ENCODE measurements around the gene ARHGAP10. TPM values are rescaled to one million over a fixed set of nuclear protein-coding genes. Genes with fewer than 3 reads are reported as not detected.
A peak's percentile ranks its signal among the peaks of the same experiment; 100 is the strongest.

Gene ARHGAP10
- total RNA-seq, 1 donor from 2014 or later: 8.0 TPM

GRCh38 chr4:148057984-148058859, 326.3 kb downstream of the ARHGAP10 start:
- DNase-seq (ENCODE audit: low spot score) (no peak), ATAC-seq (peak; percentile 21)

GRCh38 chr4:148059617-148060180, 327.8 kb downstream of the ARHGAP10 start:
- DNase-seq (ENCODE audit: low spot score): peak; percentile 58

GRCh38 chr4:148060264-148061140, 328.6 kb downstream of the ARHGAP10 start:
- ATAC-seq (peak; percentile 54), DNase-seq (ENCODE audit: low spot score) (no peak)

More at GRCh38 chr4:148059617-148060180, 327.8 kb downstream of the ARHGAP10 start:
- peak; percentile 67 for ATAC-seq

DNA sequence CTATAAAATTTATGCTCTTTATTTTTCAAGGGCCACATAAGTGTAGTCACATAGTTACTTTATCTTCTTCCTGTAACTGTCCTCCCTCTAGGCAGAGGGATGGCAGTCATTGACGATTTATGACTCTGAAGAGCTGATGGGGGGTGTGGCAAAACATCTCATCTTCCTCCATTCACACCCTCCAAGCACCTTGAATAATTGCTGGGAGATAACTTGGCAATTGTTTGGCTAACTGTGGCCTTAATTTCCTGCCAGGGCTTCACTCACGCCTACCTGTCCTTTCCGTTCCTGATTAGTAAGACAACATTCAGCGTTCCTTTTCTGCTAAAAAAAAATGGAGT, 329.2 kb downstream of the ARHGAP10 start:
- DNase-seq (ENCODE audit: low spot score) (no peak), ATAC-seq (no peak)

GRCh38 chr4:148061795-148062194, 329.9 kb downstream of the ARHGAP10 start:
- DNase-seq (ENCODE audit: low spot score): no peak
- no peak for ATAC-seq

DNA sequence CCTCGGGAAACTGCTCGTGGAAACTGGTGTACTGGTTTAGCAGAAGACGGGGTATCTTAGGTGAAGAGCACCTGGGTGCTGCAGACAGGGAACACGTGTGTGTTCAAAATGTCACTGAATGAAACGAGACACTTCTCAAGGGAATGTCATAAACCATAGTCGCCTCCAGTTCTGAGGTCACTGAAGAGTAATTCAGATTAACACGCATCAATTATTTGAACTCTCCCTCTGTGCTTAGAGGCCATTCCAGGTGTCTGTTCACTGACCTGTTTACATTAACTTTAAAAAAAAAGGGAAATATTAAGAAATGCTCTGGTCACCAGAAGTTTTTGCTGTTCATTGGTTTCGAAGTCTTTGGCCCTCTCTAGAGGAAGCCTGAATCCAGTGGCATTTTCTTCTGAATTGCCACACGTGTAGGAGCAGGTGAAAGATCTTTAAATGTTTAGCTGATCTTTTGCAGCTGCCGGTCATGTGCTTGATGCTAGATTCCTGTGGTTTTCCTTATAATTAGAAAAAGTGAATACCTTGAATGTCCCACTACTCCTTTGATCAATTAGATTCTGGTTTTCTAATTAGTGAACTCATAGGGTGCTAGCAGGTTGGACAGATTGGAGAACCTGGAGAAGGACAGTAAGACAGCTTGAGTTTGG, 330.5 kb downstream of the ARHGAP10 start:
- no peak for ATAC-seq

GRCh38 chr4:148064451-148064850, 332.6 kb downstream of the ARHGAP10 start:
- DNase-seq (ENCODE audit: low spot score): no peak
- no peak for ATAC-seq

More for the DNA sequence above, 330.5 kb downstream of the ARHGAP10 start:
- no peak for DNase-seq (ENCODE audit: low spot score)

- no peak for DNase-seq (ENCODE audit: low spot score)
- ATAC-seq: no peak
Observed at GRCh38 chr4:148065075-148065474, 333.2 kb downstream of the ARHGAP10 start.

DNA sequence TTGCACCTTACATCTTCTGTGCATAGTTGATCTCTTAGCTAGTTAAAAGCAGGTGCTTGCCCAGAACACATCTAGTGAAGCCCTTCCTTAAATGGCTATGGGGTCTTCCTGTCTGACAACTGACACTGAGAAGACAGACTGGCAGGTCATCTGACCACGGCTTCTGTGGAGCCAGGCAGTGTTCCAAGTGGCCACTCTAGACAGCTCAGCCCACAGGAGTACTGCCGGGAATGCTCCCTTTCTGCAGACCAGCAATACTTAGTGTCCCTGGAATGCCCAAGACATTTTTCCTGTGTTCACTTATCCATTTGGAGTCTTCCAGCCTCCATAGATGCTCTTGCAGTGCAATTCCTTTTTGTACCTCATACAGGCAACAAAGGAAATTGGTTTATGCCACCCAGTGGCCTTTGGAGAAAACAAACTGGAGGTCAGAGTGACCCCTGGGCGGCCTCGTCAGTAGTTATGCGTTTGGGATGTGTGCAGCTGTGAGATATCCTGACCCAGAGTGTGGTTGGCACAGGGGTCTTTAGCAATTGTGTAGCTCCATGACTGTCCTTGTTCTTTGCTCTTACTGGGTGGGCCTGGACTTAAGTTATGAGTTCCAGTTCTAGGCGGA, 335.5 kb downstream of the ARHGAP10 start:
- DNase-seq (ENCODE audit: low spot score) (no peak), ATAC-seq (peak; percentile 56)

DNA sequence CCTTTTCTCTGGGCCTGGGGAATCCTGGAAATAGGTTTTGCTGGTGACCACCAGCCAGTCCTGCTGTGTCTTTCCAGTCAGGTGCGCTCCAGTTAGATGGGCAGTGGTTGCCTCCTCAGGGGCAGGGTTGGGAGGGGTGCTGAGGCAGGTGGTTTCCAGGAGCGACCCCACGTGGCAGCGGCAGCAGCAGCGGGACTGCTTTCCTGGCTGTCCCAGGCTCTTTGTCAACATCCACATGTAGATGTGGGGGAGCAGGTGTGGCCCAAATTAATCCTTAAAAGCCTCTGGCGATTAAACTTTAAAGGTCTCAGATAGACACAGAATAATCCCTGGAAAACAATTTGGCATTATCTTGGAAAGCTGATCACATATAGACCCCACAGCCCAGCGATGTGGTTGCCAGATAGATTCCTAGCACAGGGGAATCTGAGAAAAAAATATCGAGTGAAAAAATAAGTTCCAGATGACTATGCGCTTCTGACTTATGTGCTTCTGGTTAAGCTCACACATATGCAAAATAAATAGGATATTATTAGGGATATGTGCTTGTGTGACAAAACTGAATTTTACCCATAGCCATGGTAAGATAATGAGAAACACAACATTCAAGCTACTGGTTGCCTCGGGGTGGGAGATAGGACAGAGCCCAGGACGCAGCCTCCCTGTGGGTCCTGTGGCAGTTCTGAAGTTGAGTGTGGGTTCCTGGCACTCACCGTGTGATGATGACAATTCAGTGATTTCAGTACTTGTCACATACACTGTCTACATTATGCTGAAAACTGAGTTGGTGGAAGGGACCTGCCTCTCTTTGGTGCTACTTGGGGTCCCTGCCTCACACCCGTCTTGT, 336.4 kb downstream of the ARHGAP10 start:
- ATAC-seq: no peak
- DNase-seq (ENCODE audit: low spot score): no peak

- ATAC-seq: no peak
- DNase-seq (ENCODE audit: low spot score): no peak
Observed at GRCh38 chr4:148069086-148069894, 337.4 kb downstream of the ARHGAP10 start.

- ATAC-seq: no peak
Observed at GRCh38 chr4:148069895-148070178, 337.9 kb downstream of the ARHGAP10 start.

DNA sequence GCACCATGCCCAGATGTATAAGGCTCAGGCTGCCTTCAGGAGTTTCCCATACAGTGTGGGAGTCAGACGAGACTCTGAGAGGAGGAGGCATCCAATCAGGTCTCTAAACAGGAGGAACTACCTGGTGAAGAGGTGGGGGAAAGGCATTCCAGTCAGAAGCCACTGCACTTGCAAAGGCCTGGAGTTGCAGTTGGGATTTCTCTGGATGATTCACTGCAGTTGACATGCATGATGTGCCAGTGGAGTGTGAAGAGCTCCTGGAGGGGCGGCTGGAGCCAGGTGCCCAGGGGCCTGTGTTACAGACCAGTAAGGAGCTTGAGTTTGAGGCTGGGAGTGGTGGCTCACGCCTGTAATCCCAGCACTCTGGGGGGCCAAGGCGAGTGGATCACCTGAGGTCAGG, 339.1 kb downstream of the ARHGAP10 start:
- DNase-seq (ENCODE audit: low spot score) (peak; percentile 32), ATAC-seq (no peak)

More at GRCh38 chr4:148069895-148070178, 337.9 kb downstream of the ARHGAP10 start:
- DNase-seq (ENCODE audit: low spot score): no peak

DNA sequence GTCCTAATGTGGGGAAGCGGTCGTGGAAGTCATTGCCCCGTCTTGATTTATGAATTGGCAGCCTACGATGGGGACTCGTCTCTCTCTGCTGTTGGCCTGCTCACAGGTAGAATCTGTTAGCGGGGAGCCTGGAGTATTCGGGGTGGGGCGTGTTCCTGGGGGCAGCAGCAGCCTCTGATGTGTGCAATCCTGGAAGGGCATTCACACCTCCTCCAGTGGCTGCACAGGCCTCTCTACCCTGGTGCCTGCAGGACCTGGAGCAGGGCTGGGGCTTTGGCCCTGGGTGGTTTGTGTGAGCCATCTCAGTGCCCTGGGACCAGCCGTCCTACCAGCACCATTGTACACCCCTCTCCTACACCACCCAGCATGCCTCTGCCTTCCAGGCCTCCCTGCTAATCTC, 340.9 kb downstream of the ARHGAP10 start:
- no peak for ATAC-seq

GRCh38 chr4:148073349-148073748, 341.5 kb downstream of the ARHGAP10 start:
- DNase-seq (ENCODE audit: low spot score) (no peak), ATAC-seq (no peak)

More for the DNA sequence above, 340.9 kb downstream of the ARHGAP10 start:
- peak; percentile 36 for DNase-seq (ENCODE audit: low spot score)

- DNase-seq (ENCODE audit: low spot score): no peak
- ATAC-seq: no peak
Observed at GRCh38 chr4:148074462-148074861, 342.6 kb downstream of the ARHGAP10 start.

DNA sequence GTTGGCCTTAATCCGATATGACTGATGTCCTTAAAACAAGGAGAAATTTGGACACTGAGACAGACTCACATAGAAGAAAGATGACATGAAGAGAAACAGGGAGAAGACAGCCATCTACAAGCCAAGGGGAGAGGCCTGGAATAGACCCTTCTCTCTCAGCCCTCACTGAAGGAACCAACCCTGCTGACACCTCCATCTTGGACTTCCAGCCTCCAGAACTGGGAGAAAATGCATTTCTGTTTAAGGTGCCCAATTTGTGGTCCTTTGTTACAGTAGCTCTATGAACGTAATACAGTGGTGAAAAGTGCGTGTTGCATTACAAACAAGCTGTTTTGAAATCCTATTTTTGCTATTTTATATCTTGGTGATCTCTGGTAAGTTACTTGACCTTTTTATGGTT, 343.6 kb downstream of the ARHGAP10 start:
- DNase-seq (ENCODE audit: low spot score) (no peak), ATAC-seq (no peak)

DNA sequence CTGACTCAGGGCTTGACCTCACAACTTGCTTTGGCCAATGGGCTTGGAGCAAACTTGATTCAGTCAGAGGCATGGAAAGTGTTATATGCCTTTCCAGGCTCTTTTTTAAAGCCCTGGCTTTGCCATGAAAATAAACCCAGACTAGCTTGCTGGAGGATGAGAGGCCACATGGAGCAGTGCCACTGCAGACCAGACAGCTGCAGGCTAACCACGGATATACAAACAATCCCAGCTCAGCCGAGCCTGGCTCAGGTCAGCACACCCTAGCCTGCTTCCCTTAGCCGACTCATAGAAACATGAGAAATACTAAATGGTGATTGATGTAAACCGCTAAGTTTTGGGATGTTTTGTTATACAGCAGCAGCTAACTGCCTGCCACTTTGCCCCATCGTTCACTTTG, 345.1 kb downstream of the ARHGAP10 start:
- no peak for ATAC-seq
- DNase-seq (ENCODE audit: low spot score): no peak

DNA sequence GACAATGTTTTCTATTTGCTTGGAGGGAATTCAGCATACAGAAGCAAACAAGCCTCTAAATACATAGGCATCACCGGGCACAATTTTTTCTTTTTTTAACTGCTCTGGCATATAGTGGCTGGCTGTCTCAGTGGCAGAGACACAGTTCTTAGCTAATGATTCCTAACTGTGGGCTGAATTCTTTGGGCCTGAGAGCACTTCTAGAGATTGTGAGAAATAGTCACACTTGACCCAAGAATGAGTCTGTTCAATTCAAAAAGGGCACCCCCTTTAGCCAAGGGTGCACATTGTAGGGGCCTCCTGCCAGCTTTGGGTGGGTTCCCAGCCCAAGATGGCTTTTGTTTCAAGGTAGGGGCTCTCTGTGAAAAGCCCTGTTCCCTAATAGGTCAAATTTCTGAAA, 345.7 kb downstream of the ARHGAP10 start:
- no peak for ATAC-seq
- DNase-seq (ENCODE audit: low spot score): no peak

Data from left lobe of liver (tissue), 2 donors.